A673 (cell line): ENCODE data around the gene SEC22C. TPM values are rescaled to one million over a fixed set of nuclear protein-coding genes. Genes with fewer than 3 reads are reported as not detected.

Experiments
- BruUV-seq: library from RNA; stranded (reverse); fragments of 400-500 nt; replicated peaks from 2 replicates; lab custom pipeline; 2021; lab: Mats Ljungman, UMichigan
- CTCF ChIA-PET: fragments of 300-600 bp; sonication (Branson Sonifier 250); formaldehyde crosslinking; loops from one replicate; lab custom pipeline; 2022; ENCODE audit warnings: antibody characterized with exemption; lab: Charles Lee
- POLR2A ChIA-PET: fragments of 300-600 bp; sonication (Branson Sonifier 250); formaldehyde crosslinking; loops from one replicate; lab custom pipeline; 2022; ENCODE audit warnings: antibody characterized with exemption; ENCODE audit not compliant: low non-redundant PET; lab: Charles Lee
- DNase-seq: peaks from one replicate; pipeline ENCODE4 v3.0.0-alpha.2; 2015; ENCODE audit warnings: low spot score
- H3K27ac ChIP-seq: fragments of 200-600 bp; sonication (generic); 2 replicates; pipeline ENCODE4 v1.5.1; 2016; ENCODE audit warnings: mixed run types, low read depth, mild to moderate bottlenecking, mixed read lengths, antibody characterized with exemption, low read length; ENCODE audit not compliant: poor library complexity, severe bottlenecking
- H3K27me3 ChIP-seq: fragments of 200-600 bp; sonication (generic); replicated peaks from 2 replicates; pipeline ENCODE4 v1.6.1; 2017; ENCODE audit warnings: mixed run types, low read depth, mild to moderate bottlenecking, mixed read lengths, antibody characterized with exemption, low read length; ENCODE audit not compliant: insufficient read depth, poor library complexity
- H3K36me3 ChIP-seq: fragments of 200-600 bp; sonication (generic); 2 replicates; pipeline ENCODE4 v1.6.1; 2016; ENCODE audit warnings: mixed run types, mild to moderate bottlenecking, mixed read lengths, antibody characterized with exemption, low read length; ENCODE audit not compliant: insufficient read depth, poor library complexity, severe bottlenecking
- H3K4me1 ChIP-seq: fragments of 200-600 bp; sonication (generic); 2 replicates; pipeline ENCODE4 v1.6.1; 2017; ENCODE audit warnings: mixed run types, mild to moderate bottlenecking, mixed read lengths, antibody characterized with exemption, low read length; ENCODE audit not compliant: insufficient read depth, poor library complexity, severe bottlenecking
- H3K4me3 ChIP-seq: fragments of 200-600 bp; sonication (generic); 2 replicates; pipeline ENCODE4 v1.5.1; 2016; ENCODE audit warnings: low read depth, mixed run types, mild to moderate bottlenecking, mixed read lengths, low read length; ENCODE audit not compliant: poor library complexity, severe bottlenecking
- H3K9me3 ChIP-seq: fragments of 200-600 bp; sonication (generic); 2 replicates; pipeline ENCODE4 v1.6.1; 2016; ENCODE audit warnings: mixed run types, low read depth, mild to moderate bottlenecking, mixed read lengths, antibody characterized with exemption, low read length; ENCODE audit not compliant: poor library complexity, severe bottlenecking
- CTCF ChIP-seq: fragments of 300-800, 200-600 bp; sonication (generic); conservative IDR thresholded peaks from 2 replicates; pipeline ENCODE4 v1.5.1; 2017; ENCODE audit warnings: low read depth, mild to moderate bottlenecking, antibody characterized with exemption, low read length, moderate library complexity, mixed read lengths
- EZH2 ChIP-seq: fragments of 200-600 bp; sonication (generic); IDR thresholded peaks from 2 replicates; pipeline ENCODE4 v1.6.1; 2017; ENCODE audit warnings: borderline replicate concordance, low read depth, mild to moderate bottlenecking, mixed read lengths, antibody characterized with exemption, low read length; ENCODE audit not compliant: poor library complexity, severe bottlenecking
- intact Hi-C: fragments of 100-400 bp; cut with micrococcal nuclease; formaldehyde crosslinking; loops from one replicate; pipeline ENCODE4 v1.10.0; 2022; ENCODE audit not compliant: unreplicated experiment
- total RNA-seq: library from RNA; stranded (reverse); gene quantifications from 2 replicates; pipeline ENCODE4 v1.2.3, GENCODE V29; 2021

Gene SEC22C
- total RNA-seq, 1 experiment from 2014 or later, result 28.9 TPM

- POLR2A ChIA-PET, result no interaction called here
- Histone ChIP-seq H3K4me1 (no peaks in the 10 kb centered on the region), H3K4me3 (no peak overlapping the region), H3K27ac (no peak overlapping the region), H3K27me3 (no peaks in the 10 kb centered on the region), H3K9me3 (no peaks in the 10 kb centered on the region), H3K36me3 (no peaks in the 10 kb centered on the region)
- TF ChIP-seq EZH2 (no peak), CTCF (no peak)
- CTCF ChIA-PET, result no interaction called here
- intact Hi-C loops, result no loop called here
- DNase-seq, result no peak
- BruUV-seq, result no TSS peak
Observed at GRCh38 chr3:42509111-42509510, 72.7 kb downstream of the SEC22C start.

DNA sequence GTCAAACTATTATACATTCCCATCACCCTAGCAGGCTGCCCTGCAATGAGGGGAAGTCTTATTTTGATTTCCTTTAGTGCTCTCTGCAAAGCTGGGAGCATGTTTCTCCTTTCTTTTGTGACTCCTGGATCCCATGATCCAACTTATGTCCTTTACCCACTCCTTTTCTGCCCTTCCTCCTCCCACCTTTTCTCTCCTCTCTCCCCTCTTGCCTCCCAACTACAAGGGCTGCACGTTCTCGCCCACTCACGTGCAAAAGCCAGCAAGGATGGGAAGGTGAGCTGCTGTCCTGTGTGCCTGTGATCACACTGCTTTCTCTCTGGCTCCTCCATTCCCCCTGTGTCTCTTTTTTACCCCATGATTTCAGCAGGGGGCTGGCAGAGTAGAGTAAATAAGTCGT, 73.2 kb downstream of the SEC22C start:
- TF ChIP-seq CTCF (no peak), EZH2 (no peak)
- Histone ChIP-seq H3K9me3 (no peaks in the 10 kb centered on the region), H3K4me1 (no peaks in the 10 kb centered on the region), H3K36me3 (no peaks in the 10 kb centered on the region), H3K27ac (no peak overlapping the region), H3K4me3 (no peak overlapping the region), H3K27me3 (no peaks in the 10 kb centered on the region)
- DNase-seq, result no peak
- BruUV-seq, result no TSS peak
- CTCF ChIA-PET, result no interaction called here
- intact Hi-C loops, result no loop called here
- POLR2A ChIA-PET, result no interaction called here

DNA sequence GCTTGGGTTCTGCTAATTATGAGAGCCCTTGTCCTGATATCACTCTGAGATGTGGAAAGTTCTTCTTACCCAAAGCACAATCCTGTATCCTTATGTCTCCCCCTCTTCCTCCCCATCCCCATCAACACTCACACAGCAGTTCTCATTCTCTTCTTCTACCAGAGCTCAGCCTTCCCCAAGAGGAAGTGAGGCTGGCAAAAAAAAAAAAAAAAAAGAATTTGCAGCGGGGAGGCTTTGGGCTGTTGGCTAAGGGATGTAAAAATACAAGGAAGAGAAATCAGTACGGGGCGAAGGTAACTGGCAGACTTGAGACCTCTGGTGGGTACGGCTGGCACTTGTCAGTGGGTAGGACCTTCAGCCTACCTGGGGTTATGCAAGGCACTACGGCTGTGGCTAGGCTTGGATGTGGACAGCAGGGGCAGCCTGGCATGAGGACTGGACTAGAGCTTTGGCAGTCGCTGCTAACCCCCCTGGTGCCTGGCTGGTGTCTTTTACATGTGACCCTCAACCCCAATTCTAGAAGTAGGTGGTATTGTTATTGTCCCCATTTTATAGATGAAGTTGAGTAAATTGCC, 73.9 kb downstream of the SEC22C start:
- H3K4me3 ChIP-seq, result no peak overlapping the region
- H3K4me1 ChIP-seq, result no peaks in the 10 kb centered on the region
- no peaks in the 10 kb centered on the region for H3K36me3 ChIP-seq
- no peak for DNase-seq
- CTCF ChIA-PET, result no interaction called here
- H3K9me3 ChIP-seq, result no peaks in the 10 kb centered on the region
- no TSS peak for BruUV-seq
- POLR2A ChIA-PET, result interaction anchor here (0.6 kb wide), 1 partner anchor 12 kb away, joined by 5 read pairs; no protein-coding TSS in a partner anchor
- TF ChIP-seq CTCF, result no peak
- no peak for TF ChIP-seq EZH2
- no peaks in the 10 kb centered on the region for H3K27me3 ChIP-seq
- intact Hi-C loops, result no loop called here
- H3K27ac ChIP-seq, result no peak overlapping the region
